Esophagus squamous epithelium (tissue), 5 donors: ENCODE results near the gene AGAP2. TPM values are rescaled to one million over a fixed set of nuclear protein-coding genes. Genes with fewer than 3 reads are reported as not detected.

Source experiments
- DNase-seq: peaks from one replicate; lab custom pipeline; 2025; lab: John Stamatoyannopoulos, UW
- H3K27ac ChIP-seq, 4 donors: fragments of 200-600 bp; sonication (generic); one replicate each; pipeline ENCODE4 v1.5.1; 2016 to 2019; ENCODE audit warnings: mild to moderate bottlenecking in 1 of 4
- H3K27me3 ChIP-seq, 4 donors: fragments of 200-600 bp; sonication (generic); 1 replicate in 3 of 4; 2 replicates in 1 of 4; pipeline versions ENCODE4 v1.5.1 to v1.6.0; 2017 to 2021; ENCODE audit warnings: antibody characterized with exemption in 1 of 4
- H3K36me3 ChIP-seq, 3 donors: fragments of 200-600 bp; sonication (generic); one replicate each; pipeline ENCODE4 v1.5.1; 2016 to 2019
- H3K4me1 ChIP-seq, 3 donors: fragments of 200-600 bp; sonication (generic); one replicate each; pipeline ENCODE4 v1.5.1; 2017 to 2019
- H3K4me3 ChIP-seq, 4 donors: fragments of 200-600 bp; sonication (generic); 1 replicate in 3 of 4; 2 replicates in 1 of 4; pipeline ENCODE4 v1.5.1; 2016 to 2019; ENCODE audit warnings: mild to moderate bottlenecking in 2 of 4, moderate library complexity in 1 of 4
- H3K9me3 ChIP-seq, 3 donors: fragments of 200-600 bp; sonication (generic); one replicate each; pipeline ENCODE4 v1.5.1; 2016 to 2019
- POLR2A ChIP-seq, 4 donors: fragments of 450-650 bp; IDR thresholded peaks; one replicate each; pipeline ENCODE4 v1.6.1; 2017; ENCODE audit warnings: antibody characterized with exemption in 4 of 4, mild to moderate bottlenecking in 4 of 4, moderate library complexity in 3 of 4
- WGBS, 2 donors: methylation state at CpG; one replicate each; pipeline ENCODE4 v1.1.5; 2018; 5-methylcytosine and 5-hydroxymethylcytosine counted together
- intact Hi-C: fragments of 100-400 bp; cut with DNase I; formaldehyde crosslinking; loops from one replicate; pipeline ENCODE4 v1.15.0; 2022
- total RNA-seq, 4 donors: library from RNA; depleted of rRNA; stranded (reverse); fragments of >200 nt; gene quantifications; one replicate each; pipeline ENCODE4 v1.1.0, GENCODE V29; 2016
- TF ChIP-seq, protein P1 (sequence below), 6 experiments: fragments of 450-650 bp in 4 of 6; fragments of 200-600 bp in 2 of 6; sonication (generic) in 2 of 6; IDR thresholded peaks; one replicate each; pipeline ENCODE4 v1.5.1; 2016 to 2019; ENCODE audit warnings: antibody characterized with exemption in 6 of 6, mild to moderate bottlenecking in 4 of 6, moderate library complexity in 4 of 6
- donor health status: DM: yes; HTN: yes; CAD: no.

AGAP2 gene
- total RNA-seq, 4 donors from 2014 or later = 0.88 to 2.3 (median 1.3) TPM

DNA sequence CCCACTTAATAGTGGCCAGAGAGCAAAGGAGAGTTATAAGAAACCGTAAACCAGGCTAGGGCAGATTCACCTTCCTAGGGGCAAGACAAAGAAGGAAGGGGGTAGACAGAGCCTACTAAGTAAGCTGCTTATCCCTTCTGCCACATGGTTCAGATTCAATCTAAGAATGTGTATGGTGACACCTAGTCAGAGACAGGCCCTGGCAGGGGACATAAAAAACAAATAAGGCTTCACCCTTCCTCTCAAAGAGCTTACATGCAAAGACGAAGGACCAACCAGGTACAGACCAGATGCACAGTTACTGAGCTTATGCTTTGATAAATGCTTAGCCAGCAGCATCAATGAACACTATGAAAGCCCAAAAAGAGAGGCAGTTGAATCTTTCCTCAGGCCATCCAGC, 23.9 kb upstream of the AGAP2 start:
- peaks cover 25 to 31% (median 26%) of the 10 kb centered on the region in 3 donors for H3K4me1 ChIP-seq
- H3K27me3 ChIP-seq = peaks cover 0 to 55% (median 10%) of the 10 kb centered on the region in 4 donors
- DNase-seq = no peak
- intact Hi-C loops = no loop called here
- no peaks in the 10 kb centered on the region for H3K9me3 ChIP-seq
- no peak overlapping the region for H3K27ac ChIP-seq
- H3K4me3 ChIP-seq = no peak overlapping the region
- 93 to 97% methylated on average over 2 of the region's 2 CpGs for WGBS, 2 donors
- H3K36me3 ChIP-seq = peaks cover 0 to 19% (median 0%) of the 10 kb centered on the region in 3 donors
- TF ChIP-seq, protein P1, sequence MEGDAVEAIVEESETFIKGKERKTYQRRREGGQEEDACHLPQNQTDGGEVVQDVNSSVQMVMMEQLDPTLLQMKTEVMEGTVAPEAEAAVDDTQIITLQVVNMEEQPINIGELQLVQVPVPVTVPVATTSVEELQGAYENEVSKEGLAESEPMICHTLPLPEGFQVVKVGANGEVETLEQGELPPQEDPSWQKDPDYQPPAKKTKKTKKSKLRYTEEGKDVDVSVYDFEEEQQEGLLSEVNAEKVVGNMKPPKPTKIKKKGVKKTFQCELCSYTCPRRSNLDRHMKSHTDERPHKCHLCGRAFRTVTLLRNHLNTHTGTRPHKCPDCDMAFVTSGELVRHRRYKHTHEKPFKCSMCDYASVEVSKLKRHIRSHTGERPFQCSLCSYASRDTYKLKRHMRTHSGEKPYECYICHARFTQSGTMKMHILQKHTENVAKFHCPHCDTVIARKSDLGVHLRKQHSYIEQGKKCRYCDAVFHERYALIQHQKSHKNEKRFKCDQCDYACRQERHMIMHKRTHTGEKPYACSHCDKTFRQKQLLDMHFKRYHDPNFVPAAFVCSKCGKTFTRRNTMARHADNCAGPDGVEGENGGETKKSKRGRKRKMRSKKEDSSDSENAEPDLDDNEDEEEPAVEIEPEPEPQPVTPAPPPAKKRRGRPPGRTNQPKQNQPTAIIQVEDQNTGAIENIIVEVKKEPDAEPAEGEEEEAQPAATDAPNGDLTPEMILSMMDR (IDR thresholded peaks at IDR 0.05) = no peak
- TF ChIP-seq POLR2A (IDR thresholded peaks at IDR 0.05) = no peak

DNA sequence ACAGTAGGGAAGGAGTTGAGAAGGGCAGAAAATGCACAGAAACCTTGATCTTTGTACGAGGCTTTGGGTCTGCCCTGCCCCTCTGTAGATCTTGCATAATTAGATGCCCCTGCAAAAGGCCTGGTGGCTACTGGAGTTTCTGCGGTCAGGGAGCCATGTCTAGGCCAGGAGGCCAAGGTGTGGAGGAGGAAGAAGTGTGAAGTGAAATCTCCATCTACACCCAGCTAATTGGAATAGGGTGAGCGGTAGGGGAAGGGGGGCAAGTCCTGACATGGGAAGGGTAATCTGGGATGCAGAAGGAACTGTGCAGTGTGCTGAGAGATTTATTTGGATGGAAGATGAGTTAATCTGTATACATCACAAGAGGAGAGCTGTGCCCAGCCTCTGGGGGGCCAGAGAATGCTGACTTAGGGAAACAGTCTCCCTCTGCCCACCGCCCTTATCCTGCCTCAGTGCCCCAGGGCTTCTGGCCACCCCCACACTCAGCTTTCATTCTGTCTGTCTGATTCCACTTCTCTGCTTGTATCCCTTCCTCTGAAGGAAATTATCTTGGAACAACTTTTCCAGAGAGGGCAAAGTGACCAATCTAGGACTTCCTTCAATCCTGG, 23.0 kb upstream of the AGAP2 start:
- peaks cover 0 to 46% (median 10%) of the 10 kb centered on the region in 4 donors for H3K27me3 ChIP-seq
- H3K9me3 ChIP-seq = no peaks in the 10 kb centered on the region
- H3K36me3 ChIP-seq = peaks cover 0 to 19% (median 0%) of the 10 kb centered on the region in 3 donors
- peaks cover 22 to 29% (median 25%) of the 10 kb centered on the region in 3 donors for H3K4me1 ChIP-seq
- TF ChIP-seq POLR2A (IDR thresholded peaks at IDR 0.05) = no peak
- TF ChIP-seq, protein P1 (IDR thresholded peaks at IDR 0.05) = no peak
- H3K4me3 ChIP-seq = no peak overlapping the region
- 81 to 92% methylated on average over 4 of the region's 4 CpGs for WGBS, 2 donors
- intact Hi-C loops = no loop called here
- DNase-seq = no peak
- H3K27ac ChIP-seq = no peak overlapping the region

DNA sequence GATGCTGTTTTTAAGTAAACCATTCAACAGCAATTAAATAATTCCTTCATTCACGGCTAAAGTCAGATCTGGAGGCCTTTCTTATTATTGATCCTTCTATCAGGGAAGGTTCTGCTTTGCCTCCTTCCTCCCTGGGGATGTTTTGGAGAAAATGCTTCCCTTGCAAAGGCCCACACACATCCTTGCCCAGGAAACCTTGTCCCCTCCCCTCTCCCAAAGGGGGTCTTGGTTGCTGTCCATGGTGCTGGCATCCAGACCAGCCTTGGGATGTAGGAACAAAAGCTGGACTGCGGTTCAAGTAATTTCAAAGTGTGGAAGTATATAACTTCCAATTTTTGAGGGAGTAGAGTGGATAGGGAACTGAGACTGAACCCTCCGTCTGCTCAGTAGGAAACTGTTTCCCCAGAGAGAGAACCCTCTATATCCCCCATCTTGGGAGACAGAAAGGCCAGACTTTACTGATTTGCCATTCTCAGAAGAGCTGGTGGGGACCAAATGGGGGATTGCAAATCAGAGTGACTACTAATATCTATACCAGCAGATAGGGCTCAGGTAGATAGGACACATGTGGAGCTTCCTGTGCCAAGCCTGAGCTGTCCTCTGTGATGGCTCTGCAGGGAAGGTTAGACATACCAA, 21.9 kb upstream of the AGAP2 start:
- 88 to 90% methylated on average over 3 of the region's 3 CpGs for WGBS, 2 donors
- no peaks in the 10 kb centered on the region for H3K9me3 ChIP-seq
- peaks cover 0 to 19% (median 0%) of the 10 kb centered on the region in 3 donors for H3K36me3 ChIP-seq
- no peak for TF ChIP-seq POLR2A (IDR thresholded peaks at IDR 0.05)
- TF ChIP-seq, protein P1 (IDR thresholded peaks at IDR 0.05) = no peak
- intact Hi-C loops = no loop called here
- peaks cover 18 to 28% (median 20%) of the 10 kb centered on the region in 3 donors for H3K4me1 ChIP-seq
- no peak overlapping the region for H3K4me3 ChIP-seq
- H3K27me3 ChIP-seq = peaks cover 0 to 35% (median 7%) of the 10 kb centered on the region in 4 donors
- no peak for DNase-seq
- H3K27ac ChIP-seq = no peak overlapping the region

DNA sequence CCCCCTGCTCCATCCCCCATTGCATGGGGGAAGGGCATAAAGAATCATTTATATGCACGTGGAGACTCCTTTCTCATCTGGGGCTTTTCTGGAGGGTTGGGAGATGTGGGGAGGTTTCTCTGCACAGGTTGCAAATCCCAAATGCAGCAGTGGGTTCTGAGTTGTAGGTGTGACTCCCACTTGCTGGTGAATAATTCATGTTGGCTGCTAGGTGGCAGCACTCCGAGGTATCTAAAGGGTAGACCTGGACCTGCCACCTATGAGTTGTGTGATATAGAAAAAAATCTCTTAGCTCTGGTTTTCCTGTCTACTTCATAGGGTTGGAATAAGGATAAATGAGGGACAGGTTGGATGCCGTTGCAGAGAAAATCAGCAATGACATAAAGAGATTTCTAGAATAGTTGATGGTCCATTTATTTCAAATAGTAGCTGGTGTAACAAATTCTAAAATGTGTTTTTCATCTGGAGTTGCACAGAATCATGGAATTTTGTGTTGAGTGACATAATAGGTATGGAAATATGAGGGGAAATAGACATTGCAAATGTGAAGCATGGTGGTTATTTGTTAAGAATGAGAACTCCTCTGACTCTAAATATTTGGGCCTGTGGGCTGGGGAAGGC, 20.9 kb upstream of the AGAP2 start:
- H3K27ac ChIP-seq = no peak overlapping the region
- H3K4me3 ChIP-seq = no peak overlapping the region
- peaks cover 11 to 24% (median 12%) of the 10 kb centered on the region in 3 donors for H3K4me1 ChIP-seq
- H3K36me3 ChIP-seq = peaks cover 0 to 19% (median 0%) of the 10 kb centered on the region in 3 donors
- peaks cover 0 to 25% (median 2%) of the 10 kb centered on the region in 4 donors for H3K27me3 ChIP-seq
- WGBS, 2 donors = 25 to 44% methylated on average over 3 of the region's 3 CpGs
- intact Hi-C loops = no loop called here
- TF ChIP-seq POLR2A (IDR thresholded peaks at IDR 0.05) = no peak
- TF ChIP-seq, protein P1 (IDR thresholded peaks at IDR 0.05) = peak in 4 of 6 experiments; percentile 24 to 58 (median 44)
- DNase-seq = no peak
- no peaks in the 10 kb centered on the region for H3K9me3 ChIP-seq
